Activated T-cell treated with anti-CD3 and anti-CD28 coated beads for 1 hour (primary cell): ENCODE data around the gene DMBX1.

Experiments used
- DNase-seq: peaks from one replicate; pipeline ENCODE4 v3.0.0-alpha.2; 2020; ENCODE audit warnings: low read depth

The DMBX1 gene

GRCh38 chr1:46489638-46490405 is at the start of gene DMBX1:
Gene DMBX1 (plus strand): TSS chr1:46489836. CDS start chr1:46507011, 17,175 bp downstream.
- no peak for DNase-seq

- no peak for DNase-seq
Observed at GRCh38 chr1:46440478-46440877, 49.2 kb upstream of the DMBX1 start.

GRCh38 chr1:46442317-46443161 is 47.1 kb upstream of the DMBX1 start:
- peak; percentile 58 for DNase-seq

- no peak for DNase-seq
Observed at GRCh38 chr1:46444466-46444865, 45.2 kb upstream of the DMBX1 start.

DNA sequence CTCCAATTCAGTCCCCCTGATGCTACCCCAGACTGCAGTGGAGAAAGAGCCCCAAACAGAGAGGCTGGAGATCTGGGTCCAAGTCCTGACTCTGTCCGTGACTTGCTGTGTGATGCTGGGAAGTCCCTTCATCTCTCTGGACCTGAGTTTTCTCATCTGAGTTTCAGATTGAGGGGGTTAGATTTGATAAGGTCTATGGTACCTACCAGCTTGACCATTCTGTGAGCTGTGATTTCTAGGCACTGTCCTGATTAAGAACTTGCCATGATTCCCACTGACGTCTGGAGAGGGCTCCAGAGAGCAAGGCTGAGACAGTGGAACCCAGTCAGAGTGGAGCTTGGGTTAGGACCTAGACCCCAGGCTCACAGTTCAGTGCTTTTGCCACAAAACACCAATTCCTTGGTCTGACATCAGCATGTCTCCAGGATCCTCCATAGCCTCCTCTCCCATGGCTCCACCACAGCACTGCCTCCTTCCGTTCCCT is 43.8 kb upstream of the DMBX1 start:
- DNase-seq, result no peak

DNA sequence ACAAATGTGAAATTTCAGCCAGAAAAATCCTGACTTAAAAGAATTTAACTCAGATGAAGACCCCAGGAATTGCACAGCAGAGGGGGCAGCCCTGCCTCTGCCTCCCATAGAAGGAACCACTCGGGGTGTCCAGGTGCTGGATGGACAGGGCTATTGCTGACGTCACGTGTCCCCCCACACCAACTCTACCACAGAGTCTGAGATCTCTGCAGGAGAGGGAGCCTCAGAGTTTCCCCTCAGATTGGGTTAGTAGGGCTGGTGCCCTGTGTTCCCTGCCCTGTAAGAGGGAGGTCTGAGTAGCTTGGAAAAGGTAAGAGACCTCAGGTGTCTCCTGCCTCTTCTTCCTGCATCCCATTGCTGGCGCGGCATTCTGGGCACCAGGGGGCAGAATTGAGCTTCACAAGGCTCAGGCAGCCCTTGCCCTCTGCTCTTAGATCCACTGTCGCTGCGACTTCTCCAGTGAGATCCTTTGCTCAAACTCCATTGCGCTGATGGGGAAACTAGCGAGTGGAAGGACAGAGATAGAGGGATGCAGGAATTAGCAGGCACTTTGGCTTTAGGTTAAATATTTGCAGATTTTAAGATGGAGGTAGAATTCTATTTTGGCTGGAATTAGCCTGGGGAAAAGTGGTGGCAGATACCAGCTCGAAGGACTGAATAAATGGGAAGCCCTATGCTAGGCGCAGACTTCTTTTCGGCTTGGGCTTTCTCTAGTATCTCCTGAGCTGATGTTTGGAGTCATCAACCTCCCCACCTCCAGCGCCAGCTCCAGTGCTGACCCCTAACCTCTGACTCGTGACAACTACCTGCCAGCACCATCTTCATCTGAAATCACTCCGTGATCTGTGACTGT is 42.8 kb upstream of the DMBX1 start:
- peak; percentile 69 for DNase-seq

- DNase-seq, result no peak
Observed at GRCh38 chr1:46447499-46448108, 42.0 kb upstream of the DMBX1 start.

GRCh38 chr1:46448109-46448911 is 41.3 kb upstream of the DMBX1 start:
- DNase-seq, result no peak

DNA sequence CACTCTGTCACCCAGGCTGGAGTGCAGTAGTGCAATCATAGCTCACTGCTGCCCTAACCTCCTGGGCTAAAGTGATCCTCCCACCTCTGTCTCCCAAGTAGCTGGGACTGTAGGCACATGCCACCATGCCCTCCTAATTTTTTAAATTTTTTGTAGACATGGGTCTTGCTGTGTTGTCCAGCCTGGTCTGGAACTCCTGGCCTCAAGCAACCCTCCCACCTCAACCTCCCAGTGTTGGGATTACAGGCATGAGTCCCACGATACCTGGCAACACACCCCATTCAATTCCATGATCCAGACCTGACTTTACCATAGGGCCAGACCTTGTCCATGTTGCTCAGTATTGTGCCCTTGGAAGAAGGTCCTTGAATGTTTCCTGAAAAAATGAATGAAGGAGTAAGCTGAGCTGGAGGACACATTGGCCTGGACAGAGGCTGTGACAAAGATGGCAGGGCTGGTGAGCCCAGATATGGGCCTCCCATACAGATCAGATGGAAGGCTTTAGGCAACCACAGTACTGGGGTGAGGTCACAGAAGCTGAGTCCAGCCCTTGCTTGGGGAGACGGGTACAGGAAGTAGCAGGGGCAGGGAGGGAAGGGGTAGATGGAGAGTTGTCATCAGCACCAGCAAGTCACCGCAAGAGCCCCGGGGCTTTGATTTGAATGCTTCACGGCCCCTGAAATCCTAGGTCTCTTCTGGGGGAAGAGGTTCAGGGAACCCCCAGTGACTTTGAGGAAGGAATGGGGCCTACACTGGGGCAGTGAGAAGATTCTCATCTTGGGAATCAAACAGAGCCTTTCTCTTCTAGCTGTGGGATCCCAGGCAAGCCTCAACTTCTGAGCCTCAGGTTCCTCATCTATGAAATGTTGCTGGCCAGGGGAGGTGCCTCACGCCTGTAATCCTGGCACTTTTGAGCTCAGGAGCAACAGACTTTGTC is 40.1 kb upstream of the DMBX1 start:
- no peak for DNase-seq

DNA sequence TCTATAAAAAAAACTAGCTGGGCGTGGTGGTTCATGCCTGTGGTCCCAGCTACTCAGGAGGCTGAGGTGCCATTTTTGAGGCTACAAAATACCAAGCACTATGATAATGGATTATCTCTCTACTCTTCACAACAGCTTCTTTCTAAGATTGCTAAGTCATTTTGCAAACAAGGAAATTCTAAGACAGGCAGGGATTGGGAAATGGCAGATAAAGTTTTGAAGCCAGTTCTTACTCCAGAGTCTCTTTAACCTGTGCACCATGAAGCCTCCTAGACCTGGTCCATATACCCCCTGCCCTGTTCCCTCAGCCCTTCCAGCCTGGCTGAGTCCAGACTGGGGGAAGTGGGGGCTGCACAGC is 39.5 kb upstream of the DMBX1 start:
- DNase-seq, result no peak

- DNase-seq, result no peak
Observed at GRCh38 chr1:46451948-46452930, 37.4 kb upstream of the DMBX1 start.

- DNase-seq, result no peak
Observed at GRCh38 chr1:46452931-46453325, 36.7 kb upstream of the DMBX1 start.

DNA sequence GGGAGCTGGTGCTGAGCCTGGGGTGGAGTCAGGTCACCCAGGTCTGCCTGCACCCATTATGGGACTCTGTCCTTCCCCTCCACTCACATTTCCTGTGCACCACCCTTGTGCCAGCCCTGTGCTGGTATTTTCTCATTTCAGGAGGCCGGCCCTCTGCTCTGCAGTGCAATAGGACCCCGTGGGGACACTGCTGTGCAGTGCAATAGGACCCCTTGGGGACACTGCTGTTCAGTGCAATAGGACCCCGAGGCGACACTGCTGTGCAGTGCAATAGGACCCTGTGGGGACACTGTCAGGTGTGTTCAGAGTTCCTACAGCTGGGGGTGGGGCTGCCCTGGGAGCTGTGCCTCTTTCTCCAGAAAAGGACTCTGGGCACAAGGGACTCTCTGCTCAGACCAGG is 36.2 kb upstream of the DMBX1 start:
- DNase-seq, result no peak

DNA sequence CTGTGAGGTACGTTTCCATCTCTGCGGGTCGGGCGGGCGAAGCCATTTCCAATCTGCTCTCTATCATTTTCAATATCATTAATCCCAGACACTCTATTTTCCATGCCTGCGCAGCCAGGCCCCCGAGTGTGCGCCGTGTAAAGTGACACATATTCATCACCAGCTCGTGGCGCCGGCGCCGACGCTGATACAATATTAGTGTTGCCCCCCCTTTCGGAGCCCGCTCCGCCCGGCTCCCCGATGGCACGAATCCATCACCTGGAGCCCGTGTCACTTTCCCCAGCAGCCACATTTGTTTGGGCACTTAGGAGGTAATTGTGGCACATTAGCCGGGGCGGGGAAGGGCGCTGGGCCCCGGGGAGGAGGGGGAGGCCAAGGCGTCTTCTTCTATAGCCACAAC is 33.7 kb upstream of the DMBX1 start:
- DNase-seq, result no peak

DNA sequence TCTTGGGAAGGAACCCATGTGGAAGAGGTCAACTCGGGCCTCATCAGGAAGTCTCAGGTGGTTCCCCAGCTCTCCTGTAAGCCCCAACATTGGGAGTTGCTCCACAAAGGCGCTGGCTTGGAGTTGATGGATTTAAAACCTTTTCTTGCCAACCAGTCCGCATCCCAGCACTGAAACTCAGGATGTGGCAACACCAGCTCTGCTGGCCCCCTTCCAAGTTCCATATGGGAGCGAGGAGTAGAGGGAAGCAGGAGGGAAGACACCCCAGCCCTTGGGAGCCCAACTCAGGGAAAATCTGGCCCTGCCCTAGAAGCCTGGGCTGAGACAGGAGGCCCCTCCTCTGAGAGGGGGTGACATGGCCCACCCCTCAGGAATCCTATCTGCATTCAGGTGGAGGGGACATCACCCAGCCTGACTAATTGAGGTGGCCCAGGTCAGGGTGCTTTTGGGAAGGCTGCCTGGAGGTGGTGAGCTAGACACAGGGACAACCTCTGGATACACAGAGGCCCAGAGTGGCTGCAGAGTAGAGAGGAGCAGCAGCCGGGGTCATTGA is 33.1 kb upstream of the DMBX1 start:
- no peak for DNase-seq

GRCh38 chr1:46457178-46457577 is 32.5 kb upstream of the DMBX1 start:
- no peak for DNase-seq

DNA sequence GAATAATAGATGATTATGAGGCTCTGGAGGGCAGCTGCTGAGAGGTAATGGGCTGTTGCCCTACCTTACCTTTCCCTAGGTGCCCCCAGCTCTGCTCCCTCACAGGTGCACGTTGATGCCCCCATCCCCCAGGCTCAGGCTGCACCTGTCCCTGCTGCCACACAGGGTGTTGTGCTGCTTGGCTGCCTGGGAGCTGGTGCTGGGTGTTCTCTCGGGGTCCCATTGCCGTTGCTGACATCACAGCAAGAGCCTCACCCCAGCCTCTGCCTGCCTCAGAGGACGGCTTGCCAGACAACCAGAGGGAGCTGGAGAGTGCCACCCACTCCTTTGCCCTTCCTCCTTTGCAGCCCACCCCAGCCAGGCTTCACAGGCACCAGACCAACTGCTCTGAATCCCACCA is 31.4 kb upstream of the DMBX1 start:
- no peak for DNase-seq

DNA sequence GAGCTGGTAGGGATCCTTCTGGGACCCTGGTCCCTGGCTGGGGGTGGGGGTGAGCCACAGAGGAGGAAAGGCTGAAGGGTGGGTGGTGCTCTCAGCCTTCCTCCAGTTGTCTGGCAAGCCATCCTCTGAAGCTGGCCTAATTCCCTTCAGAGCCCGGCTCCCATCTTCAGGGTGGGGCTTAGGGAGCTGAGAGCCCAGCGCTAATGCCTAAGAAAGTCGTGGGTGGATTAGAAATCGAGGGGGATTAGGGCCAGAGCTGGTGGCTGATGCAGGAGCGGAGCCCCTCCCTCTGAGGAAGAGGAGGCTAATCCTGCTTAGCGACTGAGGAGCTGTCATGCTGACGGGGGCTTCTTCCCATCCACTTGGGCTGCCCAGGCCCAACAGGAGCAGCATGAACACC is 30.8 kb upstream of the DMBX1 start:
- no peak for DNase-seq
